T47D (cell line): ENCODE data around the gene TRIM26.
"Not testable (repeated sequence)": the region's sequence is repeated elsewhere in the genome, so short reads cannot be mapped to it uniquely, and the experiment has no call there.

Experiments
- DNase-seq, 2 experiments: peaks; one replicate each; pipeline versions ENCODE4 v3.0.0 to v3.0.0-alpha.2; 2011 to 2012; ENCODE audit warnings: low read depth in 1 of 2, low spot score in 1 of 2
- JUND ChIP-seq: IDR thresholded peaks from 2 replicates; pipeline ENCODE4 v1.6.1; 2012; ENCODE audit warnings: low read depth
- in situ Hi-C: cut with HindIII; loops from 2 replicates; pipeline ENCODE4 v1.10.0; 2016; ENCODE audit warnings: low sequenced_read_pairs, low pct_unique_long_range_greater_than_20kb

Gene TRIM26

GRCh38 chr6:30152016-30152673 is 61.1 kb downstream of the TRIM26 start:
- DNase-seq = peak in 1 of 2 experiments; percentile 19
- no peak for TF ChIP-seq JUND
- in situ Hi-C loops = no loop called here

GRCh38 chr6:30151580-30151979 is 61.6 kb downstream of the TRIM26 start:
- in situ Hi-C loops = no loop called here

GRCh38 chr6:30150671-30151395 is 62.4 kb downstream of the TRIM26 start:
- TF ChIP-seq JUND = no peak
- DNase-seq = no peak
- in situ Hi-C loops = no loop called here

More at GRCh38 chr6:30151580-30151979, 61.6 kb downstream of the TRIM26 start:
- DNase-seq = no peak
- no peak for TF ChIP-seq JUND

- in situ Hi-C loops = no loop called here
- peak; percentile 26 to 58 for DNase-seq
- TF ChIP-seq JUND = no peak
Observed at GRCh38 chr6:30149858-30150550, 63.2 kb downstream of the TRIM26 start.

GRCh38 chr6:30149234-30149633 is 64.0 kb downstream of the TRIM26 start:
- no peak for TF ChIP-seq JUND
- in situ Hi-C loops = no loop called here
- no peak for DNase-seq

GRCh38 chr6:30147096-30147495 is 66.1 kb downstream of the TRIM26 start:
- in situ Hi-C loops = no loop called here
- no peak for TF ChIP-seq JUND
- DNase-seq = no peak

GRCh38 chr6:30145818-30146217 is 67.4 kb downstream of the TRIM26 start:
- in situ Hi-C loops = no loop called here
- no peak for TF ChIP-seq JUND
- no peak for DNase-seq

- DNase-seq = no peak
- in situ Hi-C loops = no loop called here
- TF ChIP-seq JUND = no peak
Observed at GRCh38 chr6:30144811-30145210, 68.4 kb downstream of the TRIM26 start.

- in situ Hi-C loops = no loop called here
- DNase-seq = no peak
- no peak for TF ChIP-seq JUND
Observed at GRCh38 chr6:30143780-30144179, 69.4 kb downstream of the TRIM26 start.

GRCh38 chr6:30142665-30143064 is 70.5 kb downstream of the TRIM26 start:
- no peak for TF ChIP-seq JUND
- no peak for DNase-seq
- in situ Hi-C loops = no loop called here

GRCh38 chr6:30140240-30140639 is 73.0 kb downstream of the TRIM26 start:
- DNase-seq, in situ Hi-C loops: not testable (repeated sequence)

GRCh38 chr6:30136570-30137286 is 76.5 kb downstream of the TRIM26 start:
- in situ Hi-C loops = no loop called here
- no peak for TF ChIP-seq JUND
- DNase-seq = no peak

GRCh38 chr6:30135757-30136156 is 77.4 kb downstream of the TRIM26 start, which contains the start of gene TRIM40:
Gene TRIM40 (plus strand): TSS chr6:30136140. CDS start chr6:30137037, 897 bp downstream.
- no peak for TF ChIP-seq JUND
- in situ Hi-C loops = no loop called here
- DNase-seq = no peak
